HG02938 (cell line): ENCODE results near the gene APOC3.
"Not testable (repeated sequence)": the region's sequence is repeated elsewhere in the genome, so short reads cannot be mapped to it uniquely, and the experiment has no call there.

ENCODE experiments used
- ATAC-seq: cut with Tn5 transposase; IDR thresholded peaks from one replicate; pipeline ENCODE4 v1.9.1; 2021; ENCODE audit warnings: mild to moderate bottlenecking, moderate library complexity; ENCODE audit not compliant: unreplicated experiment

APOC3 gene

GRCh38 chr11:116801662-116802061 is 28.0 kb upstream of the APOC3 start:
- not testable (repeated sequence) for ATAC-seq

GRCh38 chr11:116804001-116804400 is 25.7 kb upstream of the APOC3 start:
- no peak for ATAC-seq

DNA sequence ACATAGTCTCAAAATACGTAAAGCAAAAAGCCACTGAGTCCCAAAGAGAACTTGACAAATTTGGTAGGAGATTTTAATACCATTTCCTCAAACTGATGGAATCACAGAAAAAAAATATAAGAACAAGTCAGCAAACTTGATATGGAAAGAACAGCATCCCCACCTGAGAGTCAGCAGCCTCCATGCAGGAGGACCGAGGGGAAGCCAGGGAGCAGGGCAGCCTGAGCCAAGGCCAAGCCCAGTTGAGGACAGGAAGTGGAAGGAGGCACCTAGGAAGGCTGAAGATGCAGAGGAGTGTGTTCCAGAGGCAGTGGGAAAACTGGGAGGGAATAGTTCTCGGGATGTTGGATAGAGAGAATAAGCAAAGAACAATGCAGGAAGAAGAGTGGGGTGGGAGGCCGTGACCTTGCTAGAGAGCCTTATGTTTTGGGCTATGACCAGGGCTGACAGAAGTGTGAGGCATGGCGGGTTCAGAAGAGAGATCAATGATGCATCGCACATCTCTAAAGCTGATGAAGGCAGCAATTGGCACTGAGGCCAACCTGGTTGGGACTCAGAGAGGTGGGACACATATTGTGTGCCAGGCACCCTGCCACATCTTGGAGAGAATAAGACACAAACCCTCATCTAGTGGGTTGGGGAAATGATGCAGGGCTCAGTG is 22.0 kb upstream of the APOC3 start:
- no peak for ATAC-seq

DNA sequence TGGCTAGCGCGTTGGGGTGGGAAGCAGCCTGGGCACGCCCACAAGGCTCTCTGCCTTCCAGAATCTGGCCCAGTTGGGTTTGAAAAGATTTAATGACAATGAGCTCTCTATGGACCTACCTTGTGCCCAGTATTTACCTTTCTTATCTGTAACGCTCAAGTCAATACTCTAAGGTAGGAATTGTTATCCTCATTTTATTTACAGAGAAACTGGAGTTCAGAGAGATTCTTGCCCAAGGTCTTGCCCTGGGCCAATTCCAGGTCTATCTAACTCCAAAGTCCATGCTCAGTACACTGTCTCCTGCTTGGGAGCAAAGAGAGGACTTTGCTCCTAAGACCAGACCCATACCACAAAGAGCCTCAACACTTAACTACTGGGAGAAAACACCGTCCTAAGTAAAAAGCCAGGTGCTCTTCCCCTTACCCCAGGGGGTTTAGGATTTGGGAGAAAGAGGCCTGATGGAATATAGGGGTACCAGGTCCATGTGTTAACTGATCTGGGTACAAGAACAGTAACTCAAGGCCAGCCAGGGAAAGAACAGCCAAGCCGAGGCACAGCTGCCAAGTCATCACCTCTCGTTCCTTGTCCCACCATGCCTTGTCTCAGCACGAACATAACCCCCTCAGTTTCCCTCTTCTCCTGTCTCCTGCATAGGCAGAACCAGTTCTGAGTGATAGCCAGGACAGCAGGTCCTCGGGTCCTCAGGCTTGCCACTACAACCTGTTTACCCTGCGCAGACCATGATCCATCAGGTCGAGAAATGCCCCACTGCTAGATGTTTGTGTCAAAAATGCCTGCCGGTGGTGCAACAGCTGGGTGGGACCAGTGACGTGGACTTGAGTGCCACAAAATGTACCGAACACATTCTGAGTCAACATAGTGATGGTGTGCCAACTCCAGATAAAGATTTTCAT is 21.2 kb upstream of the APOC3 start:
- ATAC-seq: no peak

GRCh38 chr11:116811194-116811593 is 18.5 kb upstream of the APOC3 start:
- ATAC-seq: no peak

GRCh38 chr11:116812109-116812508 is 17.6 kb upstream of the APOC3 start:
- no peak for ATAC-seq

DNA sequence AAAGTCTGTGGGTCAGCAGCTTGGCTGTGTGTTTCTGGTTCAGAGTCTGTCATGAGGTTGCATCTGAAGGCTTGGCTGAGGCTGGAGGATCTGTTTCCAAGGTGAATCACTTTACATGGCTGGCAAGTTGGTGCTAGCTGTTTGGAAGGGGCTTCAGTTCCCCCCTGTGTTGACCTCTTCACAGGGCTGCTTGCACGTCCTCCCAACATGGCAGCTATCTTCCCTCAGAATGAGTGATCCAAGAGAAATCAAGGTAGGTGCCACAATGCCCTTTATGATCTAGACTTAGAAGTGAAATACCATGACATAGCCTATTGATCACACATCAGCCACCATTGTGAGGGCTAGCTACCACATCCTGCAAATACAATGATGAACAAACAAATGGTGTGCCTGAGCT is 16.5 kb upstream of the APOC3 start:
- ATAC-seq: no peak

DNA sequence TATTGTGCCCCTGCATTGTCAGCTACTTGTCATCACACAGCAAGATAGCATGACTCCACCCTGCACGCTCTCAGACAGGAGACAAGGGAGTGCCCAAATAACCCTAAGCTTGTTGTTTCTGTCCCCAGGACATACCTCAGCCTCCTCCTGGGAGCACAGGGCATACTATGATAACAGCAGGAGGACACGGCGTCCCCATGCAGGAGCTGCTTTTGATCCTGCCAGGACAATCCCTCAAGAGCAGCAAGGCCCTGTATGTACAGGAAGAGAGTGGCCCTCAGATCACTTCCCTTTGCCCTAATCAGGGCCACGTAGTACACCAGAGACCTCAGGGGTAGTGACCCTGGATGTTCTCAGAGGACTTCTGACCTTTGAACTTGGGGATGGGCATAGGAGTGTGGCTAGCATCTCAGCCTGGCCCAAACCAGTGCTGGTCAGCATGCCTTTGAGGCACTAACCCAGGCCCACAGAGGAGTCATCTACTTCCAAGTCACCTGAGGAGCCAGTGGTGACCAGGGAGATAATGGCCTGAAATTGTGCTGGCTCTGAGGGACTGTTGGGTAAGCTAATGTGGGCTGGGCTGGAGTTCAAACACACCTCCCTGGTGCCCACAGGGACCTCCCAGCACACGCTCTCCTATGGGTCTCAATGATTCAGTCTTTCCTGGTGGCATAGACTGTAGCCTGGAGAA is 15.8 kb upstream of the APOC3 start:
- ATAC-seq: no peak

DNA sequence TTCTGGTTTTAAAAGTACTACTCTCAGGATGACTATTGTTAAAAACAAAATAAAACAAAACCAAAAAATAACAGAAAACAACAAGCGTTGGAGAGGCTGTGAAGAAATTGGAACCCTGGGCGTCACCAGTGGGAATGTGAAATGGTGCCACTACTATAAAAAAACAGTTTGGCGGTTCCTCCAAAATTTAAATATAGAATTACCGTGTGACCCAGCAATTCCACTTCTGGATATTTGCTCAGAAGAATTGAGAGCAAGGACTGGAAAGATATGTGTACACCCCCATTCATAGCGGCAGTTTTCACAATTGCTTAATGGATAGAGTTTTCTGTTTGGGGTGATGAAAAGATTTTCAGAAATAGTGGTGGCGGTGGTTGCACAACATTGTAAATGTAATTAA is 15.2 kb upstream of the APOC3 start:
- ATAC-seq: no peak

GRCh38 chr11:116819049-116819448 is 10.7 kb upstream of the APOC3 start:
- no peak for ATAC-seq

DNA sequence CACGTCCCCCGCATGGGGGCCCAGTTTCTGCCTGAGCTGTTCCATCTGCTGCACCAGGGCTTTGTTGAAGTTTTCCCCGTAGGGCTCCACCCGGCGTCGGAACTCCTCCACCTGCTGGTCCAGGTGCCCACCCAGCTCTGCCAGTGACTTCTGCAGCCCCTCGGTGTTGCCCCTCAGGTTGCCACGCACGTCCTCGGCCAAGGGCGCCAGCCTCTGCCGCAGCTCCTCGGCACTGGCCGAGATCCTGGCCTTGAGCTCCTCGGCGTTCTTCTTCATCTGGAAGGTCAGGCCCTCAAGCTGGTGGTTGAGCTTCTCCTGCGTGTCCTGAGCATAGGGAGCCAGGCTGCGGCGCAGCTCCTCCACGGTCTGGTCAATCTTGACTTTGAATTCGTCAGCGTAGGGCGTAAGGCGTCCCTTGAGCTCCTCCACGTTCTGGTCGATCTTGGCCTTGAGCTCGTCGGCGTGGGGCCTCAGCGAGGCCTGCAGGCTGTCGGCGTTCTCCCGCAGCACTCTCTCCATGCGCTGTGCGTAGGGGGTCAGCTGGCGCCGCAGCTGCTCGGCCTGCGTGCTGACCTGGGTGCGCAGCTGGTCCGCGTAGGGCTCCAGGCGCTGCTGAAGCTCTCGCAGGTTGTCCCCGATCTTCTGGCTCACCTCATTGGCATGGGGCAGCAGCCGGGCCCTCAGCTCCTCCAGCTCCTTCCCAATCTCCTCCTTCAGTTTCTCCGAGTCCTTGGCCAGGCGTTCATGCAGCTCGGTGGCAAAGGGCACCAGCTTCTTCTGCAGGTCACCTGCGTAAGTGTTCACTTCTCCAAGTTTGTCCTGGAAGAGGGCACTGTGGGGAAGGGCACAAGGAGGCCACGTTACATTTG is 8.4 kb upstream of the APOC3 start:
- ATAC-seq: no peak

GRCh38 chr11:116822575-116822974 is 7.1 kb upstream of the APOC3 start:
- ATAC-seq: no peak

DNA sequence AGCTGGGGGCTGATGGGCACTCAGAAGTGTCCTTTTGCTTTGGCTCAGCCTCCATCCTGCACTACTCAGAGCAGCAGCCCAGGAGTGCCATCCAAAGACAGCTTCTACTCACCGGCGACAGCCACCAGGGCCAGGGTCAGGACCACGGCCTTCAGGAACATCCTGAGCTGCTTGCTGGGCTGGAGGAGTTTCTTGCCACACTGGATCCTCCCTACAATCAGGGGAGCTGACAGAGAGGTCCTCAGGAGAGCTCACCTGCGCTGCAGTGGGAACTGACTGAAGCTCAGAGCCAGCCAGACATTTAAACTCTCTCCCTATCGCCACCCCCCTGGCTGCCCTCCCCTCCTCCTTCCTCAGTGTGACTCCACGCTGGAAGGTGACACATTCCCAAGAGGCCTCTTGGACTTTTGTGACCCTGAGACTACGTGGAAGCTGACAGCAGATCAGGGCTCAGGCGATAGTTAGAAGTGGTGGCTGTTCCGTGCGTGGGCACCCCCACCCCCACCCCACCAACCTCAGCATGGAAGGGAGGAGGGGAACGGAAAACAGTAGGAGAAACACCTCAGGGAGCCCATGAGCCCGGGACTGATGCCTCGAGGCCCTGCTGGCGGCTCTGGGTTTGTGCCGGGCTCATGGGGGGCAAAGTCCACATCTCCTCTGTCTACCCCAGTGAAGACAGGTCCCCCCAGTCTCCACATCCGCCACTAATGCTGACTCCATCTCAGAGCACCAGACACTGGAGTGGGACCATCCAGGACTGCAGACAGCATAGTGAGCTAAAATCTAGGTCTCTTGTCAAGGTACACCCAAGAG is 6.5 kb upstream of the APOC3 start, which contains the start of gene APOA4:
Gene APOA4 (minus strand): TSS at position 274 of the 813 bp plus-strand sequence. CDS start 113 bp downstream, at position 161.
- no peak for ATAC-seq

- ATAC-seq: no peak
Observed at GRCh38 chr11:116825434-116825833, 4.3 kb upstream of the APOC3 start.

DNA sequence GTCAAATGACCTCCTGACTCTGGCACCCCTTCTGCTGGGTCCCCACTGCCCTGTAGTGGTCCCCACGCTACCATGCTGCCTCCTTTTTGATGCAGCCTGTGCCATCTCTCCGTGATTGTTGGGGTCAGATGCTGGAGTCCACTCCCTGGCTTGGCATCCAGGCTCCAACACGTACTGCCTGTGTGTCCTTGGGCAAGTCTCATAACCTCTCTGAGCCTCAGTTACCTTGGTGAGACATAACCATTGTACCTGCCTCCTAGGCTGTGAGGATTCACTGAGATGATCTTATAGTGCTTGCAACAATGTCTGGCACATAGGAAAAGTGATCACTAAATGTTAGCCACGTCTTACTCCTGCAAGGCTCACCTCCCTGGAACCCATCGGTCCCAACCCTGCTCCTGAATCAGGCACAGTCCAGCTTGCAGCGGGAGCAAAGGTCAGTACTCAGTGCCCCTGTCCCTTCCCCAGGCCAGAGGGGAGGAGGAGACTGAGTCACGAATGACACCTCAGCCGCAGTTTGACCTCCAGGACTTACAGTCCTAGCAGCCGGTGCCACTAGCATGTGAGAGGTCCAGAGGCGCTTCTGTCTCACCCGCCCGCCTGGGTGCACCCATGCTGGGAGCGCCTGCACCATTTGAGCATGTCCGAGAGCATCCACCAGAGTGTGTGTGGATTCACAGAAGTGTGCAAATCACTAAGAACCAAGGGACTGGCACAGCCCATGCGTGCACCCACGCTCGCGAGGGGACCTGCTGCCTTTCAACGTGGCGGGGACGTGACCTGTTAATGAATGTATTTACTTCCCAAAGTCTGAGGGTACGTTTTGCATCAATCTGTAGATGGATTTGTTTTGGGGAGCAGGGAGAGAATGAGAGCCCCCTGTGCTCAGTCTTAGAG is 3.6 kb upstream of the APOC3 start:
- no peak for ATAC-seq

GRCh38 chr11:116826751-116827431 is 2.8 kb upstream of the APOC3 start:
- ATAC-seq: no peak

DNA sequence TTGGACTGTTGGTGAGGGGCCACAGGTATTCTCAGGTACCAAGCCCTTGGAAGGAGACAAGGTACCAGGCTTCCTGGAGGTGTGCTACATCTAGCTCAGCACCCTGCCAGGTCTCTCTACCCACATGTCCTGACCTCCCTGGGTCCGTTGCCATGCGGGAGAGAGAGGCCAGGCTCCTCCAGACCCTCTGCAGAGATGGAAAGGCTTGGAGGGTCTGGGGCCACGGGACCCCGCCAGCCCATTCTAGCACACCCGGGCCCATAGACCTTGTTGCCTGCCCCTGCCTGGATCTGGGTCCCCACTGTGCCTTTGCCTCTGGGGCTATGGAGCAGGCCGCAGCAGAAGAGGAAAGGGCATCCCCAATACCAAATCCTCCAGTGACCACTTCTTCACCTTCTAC is 2.2 kb upstream of the APOC3 start:
- ATAC-seq: no peak
